ENCODE data around the gene GALNT18. TPM values are rescaled to one million over a fixed set of nuclear protein-coding genes. Genes with fewer than 3 reads are reported as not detected.

The GALNT18 gene
- total RNA-seq, 1 donor from 2014 or later: 39.8 TPM

DNA sequence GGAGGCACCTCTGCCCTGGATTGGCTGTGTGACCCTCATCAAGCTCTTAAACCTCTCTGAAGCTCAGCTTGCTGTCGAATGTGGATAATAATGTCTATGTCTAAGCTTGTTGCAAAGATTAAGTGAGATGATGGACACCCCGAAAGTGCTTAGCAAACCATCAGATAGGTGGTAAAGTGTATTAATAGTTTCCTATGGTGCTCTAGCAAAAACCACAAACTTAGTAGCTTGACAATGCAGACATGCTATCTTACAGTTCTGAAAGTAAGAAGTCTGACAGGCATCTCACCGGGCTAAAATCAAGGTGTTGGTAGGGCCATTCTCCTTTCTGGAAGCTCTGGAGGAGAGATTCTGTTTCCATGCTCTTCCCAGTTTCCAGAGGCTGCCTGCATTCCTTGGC, 162.2 kb downstream of the GALNT18 start:
- Mint-ChIP-seq H3K36me3 (ENCODE audit: unreplicated experiment) (peaks cover 3% of the 10 kb centered on the region), H3K27ac (ENCODE audit: unreplicated experiment) (no peak overlapping the region), H3K27me3 (ENCODE audit: unreplicated experiment) (no peaks in the 10 kb centered on the region), H3K4me1 (ENCODE audit: unreplicated experiment) (peaks cover 52% of the 10 kb centered on the region), H3K9me3 (ENCODE audit: unreplicated experiment) (no peaks in the 10 kb centered on the region), H3K4me3 (ENCODE audit: unreplicated experiment) (no peak overlapping the region)
- no peak for DNase-seq (ENCODE audit: extremely low spot score, unreplicated experiment)
- TF ChIP-seq, protein P1, sequence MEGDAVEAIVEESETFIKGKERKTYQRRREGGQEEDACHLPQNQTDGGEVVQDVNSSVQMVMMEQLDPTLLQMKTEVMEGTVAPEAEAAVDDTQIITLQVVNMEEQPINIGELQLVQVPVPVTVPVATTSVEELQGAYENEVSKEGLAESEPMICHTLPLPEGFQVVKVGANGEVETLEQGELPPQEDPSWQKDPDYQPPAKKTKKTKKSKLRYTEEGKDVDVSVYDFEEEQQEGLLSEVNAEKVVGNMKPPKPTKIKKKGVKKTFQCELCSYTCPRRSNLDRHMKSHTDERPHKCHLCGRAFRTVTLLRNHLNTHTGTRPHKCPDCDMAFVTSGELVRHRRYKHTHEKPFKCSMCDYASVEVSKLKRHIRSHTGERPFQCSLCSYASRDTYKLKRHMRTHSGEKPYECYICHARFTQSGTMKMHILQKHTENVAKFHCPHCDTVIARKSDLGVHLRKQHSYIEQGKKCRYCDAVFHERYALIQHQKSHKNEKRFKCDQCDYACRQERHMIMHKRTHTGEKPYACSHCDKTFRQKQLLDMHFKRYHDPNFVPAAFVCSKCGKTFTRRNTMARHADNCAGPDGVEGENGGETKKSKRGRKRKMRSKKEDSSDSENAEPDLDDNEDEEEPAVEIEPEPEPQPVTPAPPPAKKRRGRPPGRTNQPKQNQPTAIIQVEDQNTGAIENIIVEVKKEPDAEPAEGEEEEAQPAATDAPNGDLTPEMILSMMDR (IDR thresholded peaks at IDR 0.05): no peak

DNA sequence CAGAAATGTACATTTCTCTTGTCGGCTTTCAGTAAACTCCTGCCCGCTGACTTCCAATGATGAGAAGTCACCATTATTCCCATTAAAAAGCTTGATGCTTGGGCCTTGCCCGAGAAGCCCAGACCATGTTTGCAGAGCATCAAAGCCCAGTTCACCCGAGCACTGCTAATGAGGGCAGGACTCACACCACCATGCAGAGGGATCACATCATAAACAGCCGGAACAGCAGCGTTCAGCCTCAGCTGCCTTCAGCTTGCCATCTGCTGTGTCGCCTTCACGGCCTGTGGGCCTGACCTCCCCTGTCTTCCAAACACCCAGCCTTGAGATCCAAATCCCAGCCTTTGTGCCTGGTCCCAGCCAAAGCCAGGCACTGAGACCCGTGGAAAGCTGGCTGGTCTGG, 163.3 kb downstream of the GALNT18 start:
- Mint-ChIP-seq H3K4me1 (ENCODE audit: unreplicated experiment) (peaks cover 48% of the 10 kb centered on the region), H3K27me3 (ENCODE audit: unreplicated experiment) (no peaks in the 10 kb centered on the region), H3K36me3 (ENCODE audit: unreplicated experiment) (peaks cover 6% of the 10 kb centered on the region), H3K4me3 (ENCODE audit: unreplicated experiment) (no peak overlapping the region), H3K9me3 (ENCODE audit: unreplicated experiment) (no peaks in the 10 kb centered on the region), H3K27ac (ENCODE audit: unreplicated experiment) (no peak overlapping the region)
- DNase-seq (ENCODE audit: extremely low spot score, unreplicated experiment): no peak
- TF ChIP-seq, protein P1 (IDR thresholded peaks at IDR 0.05): no peak

DNA sequence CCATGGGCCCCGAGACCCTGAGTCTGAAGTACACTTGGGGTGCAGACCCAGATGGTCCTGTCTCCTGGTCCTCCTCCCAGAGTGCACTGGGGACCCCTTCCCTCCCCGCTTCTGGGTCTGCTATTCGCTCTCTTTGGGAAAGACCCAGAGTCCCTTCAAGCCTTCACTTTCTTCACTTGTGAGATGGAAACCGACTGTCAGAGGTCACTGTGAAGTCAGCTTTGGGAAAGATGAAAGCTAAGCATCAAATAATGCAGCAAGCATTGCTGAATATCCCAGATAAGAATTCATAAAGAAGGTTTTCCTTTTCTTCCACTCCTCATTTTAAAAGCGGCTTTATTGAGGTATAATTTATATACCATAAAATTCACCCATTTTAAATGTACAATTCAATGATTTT, 163.8 kb downstream of the GALNT18 start:
- Mint-ChIP-seq H3K4me1 (ENCODE audit: unreplicated experiment) (peaks cover 43% of the 10 kb centered on the region), H3K4me3 (ENCODE audit: unreplicated experiment) (no peak overlapping the region), H3K36me3 (ENCODE audit: unreplicated experiment) (peaks cover 9% of the 10 kb centered on the region), H3K27me3 (ENCODE audit: unreplicated experiment) (no peaks in the 10 kb centered on the region), H3K9me3 (ENCODE audit: unreplicated experiment) (no peaks in the 10 kb centered on the region), H3K27ac (ENCODE audit: unreplicated experiment) (no peak overlapping the region)
- TF ChIP-seq, protein P1 (IDR thresholded peaks at IDR 0.05): no peak
- no peak for DNase-seq (ENCODE audit: extremely low spot score, unreplicated experiment)

DNA sequence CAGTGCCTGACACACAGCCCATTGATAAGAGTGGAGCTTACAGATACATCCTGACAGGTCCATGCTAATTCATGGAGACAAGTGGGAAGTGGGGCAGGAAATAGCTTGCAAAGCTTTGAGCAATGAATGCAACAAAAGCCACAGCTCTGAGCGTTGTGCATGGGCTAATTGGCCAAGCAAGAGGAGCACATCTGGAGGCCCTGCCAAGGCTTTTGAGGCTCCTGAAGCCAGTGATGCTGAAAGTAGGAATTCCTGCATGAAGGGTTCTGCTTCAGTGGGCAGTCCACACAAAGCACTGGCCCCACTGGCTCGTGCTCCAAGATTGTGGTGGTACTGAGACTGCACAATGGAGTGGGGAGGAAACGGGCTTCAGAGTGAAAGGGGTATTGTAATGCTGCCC, 164.9 kb downstream of the GALNT18 start:
- no peak for DNase-seq (ENCODE audit: extremely low spot score, unreplicated experiment)
- no peaks in the 10 kb centered on the region for H3K27me3 Mint-ChIP-seq (ENCODE audit: unreplicated experiment)
- TF ChIP-seq, protein P1 (IDR thresholded peaks at IDR 0.05): no peak
- H3K9me3 Mint-ChIP-seq (ENCODE audit: unreplicated experiment): no peaks in the 10 kb centered on the region
- peaks cover 9% of the 10 kb centered on the region for H3K36me3 Mint-ChIP-seq (ENCODE audit: unreplicated experiment)
- H3K4me1 Mint-ChIP-seq (ENCODE audit: unreplicated experiment): peaks cover 34% of the 10 kb centered on the region
- H3K27ac Mint-ChIP-seq (ENCODE audit: unreplicated experiment): no peak overlapping the region
- no peak overlapping the region for H3K4me3 Mint-ChIP-seq (ENCODE audit: unreplicated experiment)

DNA sequence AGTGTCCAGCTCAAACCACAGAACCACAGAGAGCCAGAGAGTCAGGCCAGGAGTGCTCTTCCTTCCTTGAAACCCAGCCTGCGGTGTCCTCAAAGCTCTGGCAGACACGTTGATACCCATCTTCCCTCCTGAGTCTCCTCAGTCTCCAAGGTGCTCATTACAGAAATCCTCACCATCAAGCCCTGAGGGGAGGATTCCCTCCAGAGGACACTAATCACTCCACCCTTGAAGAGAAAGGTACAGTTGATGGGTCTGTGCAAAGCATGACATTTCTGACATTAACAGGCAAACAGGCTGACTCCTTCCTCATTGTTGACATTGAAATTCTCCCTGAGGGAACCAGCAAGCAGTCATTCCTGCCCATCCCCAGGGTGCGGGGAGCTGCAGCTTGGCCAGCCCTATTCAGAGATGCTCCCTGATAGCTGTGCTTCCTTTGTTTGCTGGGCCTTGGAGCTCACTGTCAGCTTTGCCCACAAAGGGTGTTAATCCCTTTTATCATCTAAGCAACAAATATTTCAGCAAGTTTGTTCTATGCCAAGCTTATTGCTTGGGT, 167.1 kb downstream of the GALNT18 start:
- peaks cover 6% of the 10 kb centered on the region for H3K36me3 Mint-ChIP-seq (ENCODE audit: unreplicated experiment)
- H3K27ac Mint-ChIP-seq (ENCODE audit: unreplicated experiment): peak overlapping the region; percentile 18
- peaks cover 35% of the 10 kb centered on the region for H3K4me1 Mint-ChIP-seq (ENCODE audit: unreplicated experiment)
- DNase-seq (ENCODE audit: extremely low spot score, unreplicated experiment): no peak
- no peaks in the 10 kb centered on the region for H3K27me3 Mint-ChIP-seq (ENCODE audit: unreplicated experiment)
- H3K9me3 Mint-ChIP-seq (ENCODE audit: unreplicated experiment): no peaks in the 10 kb centered on the region
- no peak overlapping the region for H3K4me3 Mint-ChIP-seq (ENCODE audit: unreplicated experiment)
- TF ChIP-seq, protein P1 (IDR thresholded peaks at IDR 0.05): no peak
